IMR-90 (cell line): ENCODE results near the gene KRT80. TPM values are rescaled to one million over a fixed set of nuclear protein-coding genes. Genes with fewer than 3 reads are reported as not detected.

ENCODE experiments used
- ATAC-seq: fragments of 200-7000 bp; cut with Tn5 transposase; 2 replicates; pipeline ENCODE4 v1.9.1; 2020; ENCODE audit warnings: low read depth, mild to moderate bottlenecking, moderate library complexity
- BruUV-seq: library from RNA; stranded (reverse); fragments of 400-500 nt; replicated peaks from 2 replicates; lab custom pipeline; 2021; lab: Mats Ljungman, UMichigan
- CTCF ChIA-PET: fragments of 300-600 bp; formaldehyde crosslinking; extraction: SDS; loops from one replicate; lab custom pipeline; 2021; ENCODE audit warnings: antibody characterized with exemption; lab: Yijun Ruan, JAX
- POLR2A ChIA-PET: fragments of 300-600 bp; sonication (Branson Sonifier 250); formaldehyde crosslinking; loops from one replicate; lab custom pipeline; 2022; ENCODE audit warnings: antibody characterized with exemption; ENCODE audit not compliant: unreplicated experiment; lab: Charles Lee
- DNase-seq: peaks from one replicate; pipeline ENCODE4 v3.0.0; 2013
- H2AFZ ChIP-seq: replicated peaks from 2 replicates; pipeline ENCODE3; 2013; ENCODE audit warnings: low read length, mild to moderate bottlenecking; ENCODE audit not compliant: poor library complexity
- H2AK5ac ChIP-seq: 2 replicates; pipeline ENCODE4 v1.6.1; 2013; ENCODE audit warnings: low read depth, low read length, inconsistent platforms
- H2AK9ac ChIP-seq: replicated peaks from 2 replicates; pipeline ENCODE3; 2013; ENCODE audit warnings: mild to moderate bottlenecking, low read depth, low read length, moderate library complexity; ENCODE audit not compliant: poor library complexity
- H2BK120ac ChIP-seq: 2 replicates; pipeline ENCODE4 v1.6.1; 2013; ENCODE audit warnings: low read depth, low read length, inconsistent platforms
- H2BK15ac ChIP-seq: 3 replicates; pipeline ENCODE4 v1.6.1; 2013; ENCODE audit warnings: low read depth, low read length, inconsistent platforms
- H2BK20ac ChIP-seq: 2 replicates; pipeline ENCODE4 v1.6.1; 2013; ENCODE audit warnings: low read depth, mild to moderate bottlenecking, inconsistent platforms, low read length, moderate library complexity
- H2BK5ac ChIP-seq: 2 replicates; pipeline ENCODE4 v1.6.1; 2013; ENCODE audit warnings: mild to moderate bottlenecking, low read depth, low read length, inconsistent platforms; ENCODE audit not compliant: poor library complexity, severe bottlenecking
- H3K14ac ChIP-seq: replicated peaks from 2 replicates; pipeline ENCODE4 v1.6.1; 2013; ENCODE audit warnings: low read depth, low read length, inconsistent platforms
- H3K18ac ChIP-seq: 2 replicates; pipeline ENCODE4 v1.6.1; 2013; ENCODE audit warnings: low read depth, low read length, control low read depth
- H3K23ac ChIP-seq: 2 replicates; pipeline ENCODE4 v1.6.1; 2013; ENCODE audit warnings: low read depth, low read length, inconsistent platforms
- H3K27ac ChIP-seq: 2 replicates; pipeline ENCODE4 v1.5.1; 2013; ENCODE audit warnings: mild to moderate bottlenecking, control low read depth, low read length; ENCODE audit not compliant: insufficient read depth
- H3K27me3 ChIP-seq: 2 replicates; pipeline ENCODE4 v1.6.1; 2013; ENCODE audit warnings: low read length; ENCODE audit not compliant: control insufficient read depth, insufficient read depth
- H3K36me3 ChIP-seq: 2 replicates; pipeline ENCODE4 v1.6.1; 2013; ENCODE audit warnings: low read length, mixed read lengths; ENCODE audit not compliant: control insufficient read depth, insufficient read depth
- H3K4ac ChIP-seq: 2 replicates; pipeline ENCODE4 v1.6.1; 2013; ENCODE audit warnings: low read depth, low read length, inconsistent platforms
- H3K4me1 ChIP-seq: 2 replicates; pipeline ENCODE4 v1.6.1; 2013; ENCODE audit warnings: low read length, mixed read lengths; ENCODE audit not compliant: control insufficient read depth, insufficient read depth
- H3K4me2 ChIP-seq: 2 replicates; pipeline ENCODE4 v1.6.1; 2013; ENCODE audit warnings: low read depth, mild to moderate bottlenecking, control low read depth, low read length, moderate library complexity
- H3K4me3 ChIP-seq: 2 replicates; pipeline ENCODE4 v1.5.1; 2013; ENCODE audit warnings: low read depth, mild to moderate bottlenecking, control low read depth, low read length, moderate library complexity; ENCODE audit not compliant: insufficient read depth
- H3K56ac ChIP-seq: 2 replicates; pipeline ENCODE4 v1.6.1; 2013; ENCODE audit warnings: low read length, inconsistent platforms; ENCODE audit not compliant: insufficient read depth; ENCODE audit errors: extremely low read depth
- H3K79me1 ChIP-seq, 2 experiments: 2 replicates each; pipeline ENCODE4 v1.6.1; 2013; ENCODE audit warnings: low read length in 2 of 2, inconsistent platforms in 1 of 2, low read depth in 1 of 2
- H3K9ac ChIP-seq: 2 replicates; pipeline ENCODE4 v1.6.1; 2013; ENCODE audit warnings: low read depth, low read length, control low read depth
- H3K9me1 ChIP-seq: 2 replicates; pipeline ENCODE4 v1.6.1; 2013; ENCODE audit warnings: low read length, inconsistent platforms; ENCODE audit not compliant: insufficient read depth
- H3K9me3 ChIP-seq: 2 replicates; pipeline ENCODE4 v1.6.1; 2013; ENCODE audit warnings: low read length; ENCODE audit not compliant: control insufficient read depth, insufficient read depth
- H4K20me1 ChIP-seq: 2 replicates; pipeline ENCODE4 v1.6.1; 2013; ENCODE audit warnings: low read length, inconsistent platforms; ENCODE audit not compliant: insufficient read depth
- H4K5ac ChIP-seq: 2 replicates; pipeline ENCODE4 v1.6.1; 2013; ENCODE audit warnings: mild to moderate bottlenecking, low read depth, low read length, control low read depth
- H4K8ac ChIP-seq, 2 experiments: 2 replicates each; pipeline ENCODE4 v1.6.1; 2013; ENCODE audit warnings: low read depth in 2 of 2, low read length in 2 of 2, control low read depth in 1 of 2, inconsistent platforms in 1 of 2
- H4K91ac ChIP-seq: 2 replicates; pipeline ENCODE4 v1.6.1; 2013; ENCODE audit warnings: low read depth, low read length, inconsistent platforms; ENCODE audit not compliant: insufficient read depth
- BHLHE40 ChIP-seq: fragments of 150-350 bp; IDR thresholded peaks from 2 replicates; pipeline ENCODE4 v1.6.1; 2016; ENCODE audit warnings: mild to moderate bottlenecking, low read depth, low read length
- CEBPB ChIP-seq: IDR thresholded peaks from 2 replicates; pipeline ENCODE4 v1.6.1; 2012; ENCODE audit warnings: low read depth, low read length, improper control_type of control experiment
- CHD1 ChIP-seq: IDR thresholded peaks from 2 replicates; pipeline ENCODE4 v1.6.1; 2012; ENCODE audit warnings: low read depth, low read length, improper control_type of control experiment
- CTCF ChIP-seq: conservative IDR thresholded peaks from 2 replicates; pipeline ENCODE4 v1.5.1; 2012; ENCODE audit warnings: mild to moderate bottlenecking, low read depth, low read length, improper control_type of control experiment
- ELK1 ChIP-seq: fragments of 150-350 bp; IDR thresholded peaks from 2 replicates; pipeline ENCODE4 v1.6.1; 2016; ENCODE audit warnings: low read depth, mild to moderate bottlenecking, low read length, moderate library complexity, borderline replicate concordance
- FOS ChIP-seq: fragments of 150-350 bp; IDR thresholded peaks from 2 replicates; pipeline ENCODE4 v1.6.1; 2016; ENCODE audit warnings: low read depth, low read length
- MAFK ChIP-seq: IDR thresholded peaks from 2 replicates; pipeline ENCODE4 v1.6.1; 2012; ENCODE audit warnings: low read depth, low read length, improper control_type of control experiment
- MXI1 ChIP-seq: IDR thresholded peaks from 2 replicates; pipeline ENCODE4 v1.6.1; 2012; ENCODE audit warnings: low read depth, mild to moderate bottlenecking, low read length, moderate library complexity, borderline replicate concordance
- NFE2L2 ChIP-seq: fragments of 150-350 bp; IDR thresholded peaks from 2 replicates; pipeline ENCODE4 v1.6.1; 2016; ENCODE audit warnings: low read depth, mild to moderate bottlenecking, low read length
- POLR2A ChIP-seq: IDR thresholded peaks from 2 replicates; pipeline ENCODE4 v1.6.1; 2012; ENCODE audit warnings: mild to moderate bottlenecking, low read depth, low read length
- RAD21 ChIP-seq: IDR thresholded peaks from 2 replicates; pipeline ENCODE4 v1.6.1; 2012; ENCODE audit warnings: low read length, improper control_type of control experiment
- RCOR1 ChIP-seq: IDR thresholded peaks from 2 replicates; pipeline ENCODE4 v1.6.1; 2012; ENCODE audit warnings: mild to moderate bottlenecking, low read length, improper control_type of control experiment; ENCODE audit not compliant: insufficient replicate concordance
- RFX5 ChIP-seq: IDR thresholded peaks from 2 replicates; pipeline ENCODE4 v1.8.0; 2012; ENCODE audit warnings: low read depth, mild to moderate bottlenecking, low read length, moderate library complexity
- SMC3 ChIP-seq: fragments of 150-350 bp; IDR thresholded peaks from 2 replicates; pipeline ENCODE4 v1.6.1; 2016; ENCODE audit warnings: low read depth, mild to moderate bottlenecking, antibody characterized with exemption, low read length, moderate library complexity
- USF2 ChIP-seq: fragments of 150-350 bp; IDR thresholded peaks from 2 replicates; pipeline ENCODE4 v1.6.1; 2017; ENCODE audit warnings: mild to moderate bottlenecking, antibody characterized with exemption, low read length, low read depth
- WGBS, 2 experiments: methylation state at CpG; one replicate each; pipeline versions ENCODE4 v1.1.5 to v1.1.7; 2013; ENCODE audit warnings: missing lambda C conversion rate in 2 of 2; ENCODE audit not compliant: insufficient read length in 1 of 2; ENCODE audit errors: extremely low coverage in 2 of 2; 5-methylcytosine and 5-hydroxymethylcytosine counted together
- dilution Hi-C: fragments of 300-500 bp; cut with HindIII; formaldehyde crosslinking; loops from one replicate; pipeline ENCODE4 v1.14.3; 2018; ENCODE audit warnings: low sequenced_read_pairs; ENCODE audit not compliant: unreplicated experiment
- in situ Hi-C: fragments of 300-500 bp; cut with MboI; formaldehyde crosslinking; loops from 3 replicates; pipeline ENCODE4 v1.14.3; 2019; ENCODE audit warnings: low sequenced_read_pairs, inconsistent platforms, mixed read lengths
- intact Hi-C: fragments of 100-400 bp; cut with micrococcal nuclease; formaldehyde crosslinking; loops from 2 replicates; pipeline ENCODE4 v1.10.0; 2022
- polyA plus RNA-seq, 3 experiments: library from polyadenylated mRNA; depleted of rRNA; stranded (reverse); fragments of >200 nt; gene quantifications; 2 replicates each; pipeline ENCODE4 v1.2.3, GENCODE V29; 2012; ENCODE audit warnings: low replicate concordance in 1 of 3
- total RNA-seq: library from RNA; depleted of rRNA; stranded (reverse); fragments of >200 nt; gene quantifications from 2 replicates; pipeline ENCODE4 v1.2.3, GENCODE V29; 2012

Gene KRT80
- total and polyA plus RNA-seq, 2 of the 4 experiments (the other 2 are of a cell fraction), result 0.54 to 3.4 TPM

GRCh38 chr12:52151153-52151836 is 40.5 kb downstream of the KRT80 start:
- Histone ChIP-seq H3K4me2 (no peak overlapping the region), H3K9me3 (no peaks in the 10 kb centered on the region), H3K4me3 (no peak overlapping the region), H4K5ac (peak overlapping the region; percentile 18; the same call in 1 of the 2 replicates), H4K8ac (peak overlapping the region; percentile 66 to 84), H3K23ac (no peak overlapping the region), H3K36me3 (no peaks in the 10 kb centered on the region), H2BK15ac (peak overlapping the region; percentile 99; the same call in 2 of the 3 replicates), H3K18ac (no peak overlapping the region), H3K56ac (no peak overlapping the region), H4K20me1 (no peaks in the 10 kb centered on the region), H2AFZ (peak overlapping the region; percentile 94), H2BK120ac (peak overlapping the region; percentile 100), H3K27me3 (no peaks in the 10 kb centered on the region), H3K27ac (no peak overlapping the region), H3K79me1 (peaks cover 4 to 14% of the 10 kb centered on the region in 2 experiments; a peak in 3 of 4 replicates), H3K9me1 (peaks cover 33% of the 10 kb centered on the region), H3K14ac (peak overlapping the region; percentile 17; the same call in 1 of the 2 replicates), H2AK9ac (peak overlapping the region; percentile 77), H2BK5ac (no peak overlapping the region), H3K4me1 (peaks cover 29% of the 10 kb centered on the region), H2BK20ac (peak overlapping the region; percentile 80), H3K4ac (peak overlapping the region; percentile 100), H2AK5ac (peak overlapping the region; percentile 94), H4K91ac (peak overlapping the region; percentile 100), H3K9ac (no peak overlapping the region)
- no peak for ATAC-seq
- dilution Hi-C loops, result no loop called here
- no TSS peak for BruUV-seq
- ChIA-PET POLR2A (no interaction called here), CTCF (no interaction called here)
- in situ Hi-C loops, result loop anchor here (10.0 kb wide), 2 partner anchors 434 to 824 kb away; no protein-coding TSS in a partner anchor
- 88% methylated on average over 7 of the region's 10 CpGs; no CpG with 5 or more reads in 1 of the 2 experiments for WGBS, 2 experiments
- no peak for DNase-seq
- intact Hi-C loops, result no loop called here
- TF ChIP-seq RAD21 (no peak), CEBPB (no peak), MXI1 (no peak), POLR2A (no peak), RCOR1 (no peak), NFE2L2 (no peak), MAFK (no peak), CTCF (no peak), RFX5 (no peak), BHLHE40 (no peak), CHD1 (no peak), USF2 (no peak), SMC3 (no peak), ELK1 (no peak), FOS (no peak)
